GM23248 (cell line): Measurements from ENCODE around the gene ZNF121.

Source experiments
- EZH2 ChIP-seq: fragments of 200-600 bp; sonication (generic); IDR thresholded peaks from 2 replicates; pipeline ENCODE4 v1.6.1; 2018; ENCODE audit warnings: antibody characterized with exemption, mild to moderate bottlenecking; ENCODE audit not compliant: insufficient read depth, poor library complexity, severe bottlenecking
- EZH2phosphoT487 ChIP-seq: fragments of 200-600 bp; sonication (generic); IDR thresholded peaks from 2 replicates; pipeline ENCODE4 v1.6.1; 2018; ENCODE audit warnings: antibody characterized with exemption, moderate library complexity, mild to moderate bottlenecking, low read depth; ENCODE audit not compliant: insufficient read depth

- TF ChIP-seq EZH2 (no peak), EZH2phosphoT487 (no peak)
Measured at GRCh38 chr19:9552536-9553274, 31.6 kb downstream of the ZNF121 start.
